ENCODE data around the gene NTM.

The NTM gene

GRCh38 chr11:131756479-131757110, 386.2 kb downstream of the NTM start:
- DNase-seq: no peak

DNA sequence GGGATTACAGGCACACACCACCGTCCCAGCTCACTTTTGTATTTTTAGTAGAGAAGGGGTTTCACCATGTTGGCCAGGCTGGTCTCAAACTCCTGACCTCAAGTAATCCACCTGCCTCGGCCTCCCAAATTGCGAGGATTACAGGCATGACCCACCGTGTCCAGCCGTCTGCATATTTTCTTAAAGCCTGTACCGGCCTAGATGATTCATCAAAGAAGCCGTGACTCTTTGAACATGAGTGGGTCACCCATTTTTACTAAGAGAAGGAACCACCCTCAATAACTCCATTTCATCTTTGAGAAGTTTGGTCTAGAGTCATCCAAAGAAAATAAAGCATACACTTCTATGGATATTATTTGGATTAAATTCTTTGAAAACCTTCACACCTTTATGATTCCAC, 388.3 kb downstream of the NTM start:
- no peak for DNase-seq

- DNase-seq: no peak
These were observed 388.7 kb downstream of the NTM start for GRCh38 chr11:131759140-131759539.

DNA sequence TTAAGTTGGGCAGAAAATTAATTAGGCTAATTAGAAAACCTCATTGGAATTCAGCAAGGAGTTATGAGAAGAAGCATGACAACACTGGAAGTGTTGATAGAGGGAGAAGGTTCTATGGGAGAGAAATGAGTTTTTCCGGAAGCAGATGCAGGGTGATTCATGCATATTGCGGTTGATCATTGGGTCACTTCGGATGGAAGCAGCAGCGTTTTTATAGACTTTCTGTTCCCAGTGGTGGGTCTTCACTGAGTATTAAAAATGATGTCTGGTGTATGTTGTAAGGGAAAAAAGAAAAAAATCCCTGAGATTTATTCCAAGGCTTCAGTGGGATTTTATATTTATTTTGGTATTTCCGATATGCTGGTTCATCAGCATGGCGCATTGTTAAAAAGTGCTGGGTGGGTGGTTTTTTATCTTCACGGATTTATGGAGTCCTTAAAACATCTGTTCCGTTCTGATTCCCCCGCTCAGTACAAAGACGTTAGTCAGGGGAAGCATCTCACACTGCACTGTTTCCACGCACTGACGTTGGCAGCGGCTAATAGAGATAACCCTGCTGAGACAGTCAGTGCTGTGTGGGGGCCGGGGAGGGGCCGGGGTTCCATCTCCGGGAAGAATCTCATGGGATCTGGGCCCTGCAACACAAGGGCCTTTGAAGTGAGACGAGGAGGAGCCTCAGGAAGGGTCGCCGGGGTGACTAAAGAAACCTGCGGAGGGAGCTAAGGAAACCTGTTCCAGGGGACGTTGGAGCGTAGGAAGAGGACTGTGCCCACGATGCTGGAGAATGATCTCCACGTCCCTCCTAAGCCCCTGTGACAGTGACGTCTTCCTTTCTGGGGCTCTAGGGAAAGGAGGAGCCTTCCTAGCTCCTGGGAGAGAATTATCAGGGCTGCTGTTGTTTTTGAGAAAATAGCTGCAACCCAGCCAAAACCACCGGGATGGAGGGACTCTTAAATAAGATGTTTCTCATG, 390.0 kb downstream of the NTM start:
- no peak for DNase-seq

DNA sequence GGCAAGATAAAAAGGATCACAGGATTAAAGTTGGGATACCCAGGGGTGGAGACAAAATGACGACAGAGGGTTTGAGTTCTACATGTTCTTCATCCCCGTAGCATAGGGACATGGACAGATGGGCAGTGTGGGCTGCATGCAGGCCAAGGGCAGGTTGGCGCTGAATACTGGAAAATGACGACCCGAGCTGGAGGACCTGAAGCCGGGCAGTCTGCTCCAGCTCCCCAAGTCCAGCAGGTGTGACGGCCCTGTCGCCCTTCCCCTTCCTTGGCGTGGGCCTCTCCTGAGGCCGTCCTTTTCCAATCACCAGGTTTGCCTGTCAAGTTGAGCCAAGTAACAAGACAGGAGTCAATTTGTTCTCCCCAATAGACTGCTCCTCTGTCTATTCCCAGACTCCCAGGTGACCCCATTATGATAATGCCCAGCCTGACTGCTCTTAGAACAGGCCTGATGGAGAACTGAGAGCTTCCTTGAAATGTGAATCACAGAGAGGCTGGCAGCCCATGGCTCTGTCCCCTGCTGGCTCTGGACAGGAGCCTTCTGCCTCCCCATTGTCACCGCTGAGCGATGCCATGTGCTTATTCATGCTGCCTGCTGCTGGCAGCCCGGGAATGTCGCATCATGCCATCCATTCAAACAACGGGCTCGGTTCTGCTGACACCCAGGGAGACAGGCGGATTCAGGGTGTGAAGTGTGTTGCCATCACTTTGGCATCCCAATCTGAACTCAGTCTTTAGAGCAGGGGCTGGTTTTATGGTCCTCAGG, 392.1 kb downstream of the NTM start:
- no peak for DNase-seq

GRCh38 chr11:131763193-131763890, 392.9 kb downstream of the NTM start:
- DNase-seq: no peak

GRCh38 chr11:131764126-131764525, 393.7 kb downstream of the NTM start:
- no peak for DNase-seq

GRCh38 chr11:131764649-131765048, 394.2 kb downstream of the NTM start:
- DNase-seq: no peak

DNA sequence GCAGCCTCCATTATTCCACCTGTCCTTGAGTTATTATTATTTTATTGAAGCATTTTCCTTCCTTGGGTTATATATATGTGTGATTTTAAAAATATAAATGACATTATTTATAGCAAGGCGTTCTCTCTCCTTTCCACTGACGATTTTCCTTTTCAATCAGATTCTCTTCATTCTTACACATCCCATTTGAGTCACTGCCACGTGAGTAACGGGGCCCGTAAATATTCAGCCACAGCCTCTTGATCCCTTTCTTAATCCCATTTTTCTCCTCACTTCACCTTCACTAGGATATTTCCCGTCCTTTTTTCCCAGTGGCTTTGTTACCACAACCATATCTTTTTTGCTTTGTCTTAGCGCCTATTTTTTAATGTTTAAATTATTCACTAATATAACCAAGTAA, 396.2 kb downstream of the NTM start:
- DNase-seq: no peak

DNA sequence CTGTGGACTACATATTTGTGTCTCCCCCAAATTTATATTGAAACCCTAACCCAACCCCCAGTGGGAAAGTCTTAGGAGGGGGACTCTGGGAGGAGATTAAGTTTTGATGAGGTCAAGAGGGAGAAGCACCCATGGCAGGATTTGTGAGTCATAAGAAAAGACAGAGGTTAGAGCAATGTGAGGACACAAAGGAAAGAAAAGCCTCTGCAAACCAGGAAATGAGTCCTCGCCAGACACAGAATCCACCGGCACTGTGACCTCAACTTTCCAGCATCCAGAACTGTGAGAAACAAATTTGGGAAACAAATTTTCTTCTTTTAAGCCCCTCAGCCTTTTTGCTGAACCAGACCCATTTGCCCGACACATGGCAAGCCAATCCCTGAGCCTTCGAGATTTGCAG, 397.0 kb downstream of the NTM start:
- no peak for DNase-seq

DNA sequence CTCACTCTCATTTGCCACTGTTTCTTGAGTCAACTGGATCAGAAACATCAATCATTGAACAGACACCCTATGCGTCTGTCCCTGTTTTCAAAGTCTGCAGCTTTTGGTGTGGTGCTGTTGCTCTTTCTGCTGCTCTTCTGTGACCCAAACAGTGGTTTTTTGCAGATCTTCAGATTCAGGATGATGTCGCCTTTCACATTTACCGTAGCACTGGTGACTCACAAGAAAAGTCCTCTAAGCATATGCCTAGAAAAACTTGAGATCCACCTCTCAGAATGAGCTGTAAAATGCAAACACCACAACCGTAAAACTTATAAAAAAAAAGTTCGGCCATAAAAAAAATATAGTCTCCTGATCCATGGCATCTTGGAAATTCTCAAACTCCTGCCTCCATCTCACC, 400.4 kb downstream of the NTM start:
- DNase-seq: no peak

DNA sequence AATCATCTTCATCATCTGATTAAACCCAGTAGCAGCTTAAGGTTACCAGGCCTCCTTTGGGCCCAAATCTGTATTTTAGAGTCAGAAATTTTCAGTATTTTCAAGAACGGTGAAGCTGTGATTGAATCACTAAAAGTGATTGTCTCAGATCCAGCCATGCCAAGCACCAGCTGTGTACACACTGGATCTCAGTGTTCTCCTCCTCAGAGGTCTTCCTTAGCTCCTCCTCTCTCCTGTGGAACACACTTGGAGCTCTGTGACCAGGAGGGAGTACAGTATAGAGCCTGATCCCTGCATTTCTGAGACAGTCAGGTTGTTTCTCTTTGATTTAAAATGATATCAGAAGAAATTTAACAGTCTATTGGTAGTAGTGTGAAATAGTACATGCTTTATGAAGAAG, 401.1 kb downstream of the NTM start:
- no peak for DNase-seq

GRCh38 chr11:131773626-131774025, 403.2 kb downstream of the NTM start:
- no peak for DNase-seq

DNA sequence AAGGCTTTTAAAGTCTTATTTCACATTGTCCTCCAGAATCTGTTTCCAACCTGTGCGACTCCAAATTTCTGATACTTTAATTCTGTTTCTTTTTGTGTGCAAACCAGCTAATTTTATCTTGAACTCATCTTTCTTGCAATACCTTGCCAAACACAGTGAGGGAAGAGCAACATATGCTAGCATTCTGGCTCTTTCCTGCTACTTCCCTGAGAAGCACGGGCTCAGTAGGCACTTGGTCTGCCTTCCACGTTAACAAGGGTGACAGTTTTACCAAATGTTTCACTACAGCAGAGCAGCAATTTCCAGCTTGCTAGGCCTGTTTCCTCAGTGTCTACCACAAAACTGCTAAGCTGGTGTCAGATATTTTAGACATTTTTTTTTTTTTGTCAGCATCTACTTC, 405.8 kb downstream of the NTM start:
- DNase-seq: no peak

- DNase-seq: no peak
These were observed 415.4 kb downstream of the NTM start for GRCh38 chr11:131785801-131786200.

DNA sequence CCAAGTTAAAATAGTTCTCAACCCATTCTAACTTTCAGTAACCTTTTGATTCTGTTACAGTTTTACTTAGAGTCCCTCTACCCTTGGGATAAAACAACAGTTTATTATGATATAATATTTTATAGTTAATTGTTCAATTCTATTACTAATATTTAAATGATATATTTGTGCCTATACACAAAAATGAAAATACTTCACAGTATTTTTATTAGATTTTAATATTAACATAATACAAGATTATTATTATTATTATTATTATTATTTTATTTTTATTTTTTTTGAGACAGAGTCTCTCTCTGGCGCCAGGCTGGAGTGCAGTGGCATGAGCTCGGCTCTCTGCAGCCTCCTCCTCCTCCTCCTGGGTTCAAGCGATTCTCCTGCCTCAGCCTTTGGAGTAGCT, 416.7 kb downstream of the NTM start:
- DNase-seq: no peak

DNA sequence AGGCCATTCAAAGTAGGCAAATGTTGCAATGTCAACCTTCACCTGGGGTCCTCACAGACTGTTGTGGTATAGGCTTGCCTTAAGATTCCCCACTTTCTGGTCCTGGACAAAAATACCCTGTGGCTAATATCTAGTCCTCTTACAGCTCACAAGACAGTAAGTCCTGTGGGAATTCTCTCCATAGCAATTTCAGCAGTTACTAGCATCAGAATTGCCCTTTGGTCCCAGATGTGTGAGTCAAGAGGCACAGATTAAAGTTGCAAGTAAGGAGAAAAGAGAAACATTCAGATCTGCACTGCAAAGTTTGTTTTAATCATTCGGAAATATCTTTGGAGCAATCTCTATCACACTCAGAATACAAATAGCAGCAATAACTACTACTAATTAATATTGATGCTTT, 420.2 kb downstream of the NTM start:
- no peak for DNase-seq

GRCh38 chr11:131792243-131792642, 421.8 kb downstream of the NTM start:
- DNase-seq: no peak

GRCh38 chr11:131796089-131796488, 425.7 kb downstream of the NTM start:
- DNase-seq: no peak

DNA sequence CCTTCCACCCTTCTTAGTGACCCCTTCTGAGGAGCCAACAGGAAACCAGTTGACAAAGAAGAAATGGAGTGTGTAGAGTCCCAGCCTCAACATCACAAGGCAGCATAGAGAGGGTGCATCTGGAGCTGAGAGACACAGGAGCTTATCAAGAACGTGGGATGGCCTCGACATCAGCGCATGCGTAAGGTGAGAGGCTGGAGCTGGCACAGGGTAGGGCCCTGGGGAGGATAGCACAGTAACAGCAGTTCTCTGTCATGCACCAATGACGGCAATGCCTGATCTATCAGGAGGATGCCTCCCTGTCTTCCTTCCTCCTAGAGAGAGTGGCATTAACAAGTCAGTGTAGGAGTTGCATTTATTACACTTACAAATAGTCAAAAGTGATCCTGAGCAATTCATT, 426.1 kb downstream of the NTM start:
- no peak for DNase-seq

GRCh38 chr11:131800452-131800851, 430.0 kb downstream of the NTM start:
- no peak for DNase-seq

DNA sequence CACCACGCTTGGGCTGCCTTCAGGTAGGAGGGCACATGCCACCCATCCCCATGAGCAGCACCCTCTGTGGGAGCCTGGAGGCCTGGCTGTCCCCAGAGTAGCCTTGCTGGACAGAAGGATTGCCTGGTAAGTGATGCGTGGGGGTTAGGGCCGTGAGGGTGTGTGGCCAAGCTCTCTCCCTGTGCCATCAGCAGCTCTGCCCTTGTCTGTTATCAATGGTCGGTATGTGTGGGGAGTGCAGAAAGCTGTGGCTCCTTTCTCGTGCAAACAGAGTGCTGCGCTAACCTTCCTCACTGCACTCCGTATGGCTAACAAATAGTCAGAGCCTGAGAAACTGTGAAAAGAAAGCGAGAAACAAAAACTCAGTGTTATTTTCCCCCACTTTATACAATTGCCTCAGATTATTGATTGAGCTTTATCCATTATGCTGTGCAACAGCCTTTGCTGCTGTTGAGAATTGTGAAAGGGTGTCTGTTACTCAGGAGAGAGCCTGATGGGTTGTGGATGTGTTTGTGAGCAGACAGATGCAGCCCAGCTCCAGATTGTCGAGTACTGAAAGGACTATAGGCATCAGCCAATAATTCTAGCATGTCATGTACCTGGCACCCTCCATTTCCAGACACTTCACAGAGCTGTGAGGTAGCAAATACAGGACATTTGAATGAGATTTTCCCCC, 432.2 kb downstream of the NTM start:
- no peak for DNase-seq

Measured in NCI-H2171 (cell line).